Measurements from ENCODE around the gene CTPS1. TPM values are rescaled to one million over a fixed set of nuclear protein-coding genes. Genes with fewer than 3 reads are reported as not detected.
A peak's percentile ranks its signal among the peaks of the same experiment; 100 is the strongest.

CTPS1 gene
- total RNA-seq, 1 experiment from 2014 or later: 62.2 TPM

DNA sequence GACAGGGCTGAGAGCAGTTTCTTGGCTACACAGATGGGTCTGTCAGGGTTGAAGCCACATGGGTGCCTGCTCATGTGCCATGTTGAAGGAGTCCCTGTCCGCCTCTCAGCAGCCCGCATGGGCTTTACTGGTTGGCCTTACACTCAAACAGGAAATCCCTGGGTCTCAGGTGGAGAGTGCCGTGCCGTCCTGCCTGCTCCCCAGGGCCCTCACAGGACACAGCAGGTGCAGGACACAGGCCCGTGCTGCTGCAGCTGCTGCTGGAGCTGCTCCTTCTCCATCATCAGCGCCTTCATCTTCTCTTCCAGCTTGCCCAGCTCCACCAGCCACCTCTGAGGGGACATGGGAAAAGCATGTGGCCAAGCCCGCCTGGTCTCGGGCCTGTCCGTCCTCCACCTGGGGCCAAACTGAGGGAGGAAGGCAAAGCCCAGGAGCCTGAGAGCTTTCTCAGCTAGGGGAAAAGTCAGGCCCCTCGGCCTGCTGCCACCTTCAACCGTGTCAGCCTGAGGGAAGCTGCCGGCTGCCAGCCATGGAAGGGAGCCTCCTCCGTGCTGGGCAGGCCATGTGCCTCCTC lies 36.5 kb downstream of the CTPS1 start:
- peaks cover 91% of the 10 kb centered on the region for H3K36me3 ChIP-seq
- DNase-seq (ENCODE audit: low read depth in 1 of 2, low spot score in 2 of 2): no peak

DNA sequence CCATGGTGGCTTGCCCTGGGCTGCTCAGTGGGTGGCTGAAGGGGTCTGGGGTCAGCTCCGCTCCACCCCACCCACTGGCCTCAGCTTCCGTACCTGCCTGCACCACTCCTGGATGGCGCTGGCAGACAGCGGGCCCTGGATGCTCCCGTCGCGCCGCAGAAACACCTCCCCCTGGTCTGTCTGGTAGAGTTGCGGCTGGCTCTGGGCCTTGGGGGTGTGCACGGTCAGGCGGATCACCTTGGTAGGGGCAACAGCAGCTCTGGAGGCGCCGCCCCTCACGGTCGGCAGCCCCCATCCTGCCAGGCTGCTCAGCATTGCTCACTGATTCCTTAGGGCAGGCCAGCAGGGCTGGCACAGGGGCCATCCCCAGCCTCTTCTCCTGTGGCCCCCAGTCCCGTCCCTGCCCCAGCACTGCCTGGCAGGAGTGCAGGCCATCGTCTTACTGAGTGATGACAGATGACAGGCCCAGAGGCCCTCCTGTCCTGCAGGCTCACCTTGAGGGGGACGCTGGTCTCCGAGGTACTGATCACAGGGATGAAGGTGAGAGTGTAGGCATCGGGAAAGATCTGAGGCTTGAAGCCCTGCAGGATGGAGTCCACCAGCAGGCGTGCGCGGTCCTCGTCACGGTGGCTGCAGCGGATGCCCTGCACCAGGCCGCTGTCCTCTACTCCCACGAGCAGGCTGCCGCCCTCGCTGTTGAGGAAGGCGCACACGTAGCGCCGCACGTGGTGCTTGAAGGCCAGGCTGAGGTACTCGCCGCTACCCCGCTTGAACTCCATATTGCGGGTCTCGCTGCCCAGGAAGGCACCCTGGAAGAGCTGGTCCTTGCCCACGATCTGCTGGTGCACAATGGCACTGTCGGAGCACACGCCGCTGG lies 37.9 kb downstream of the CTPS1 start:
- Histone ChIP-seq H3K9me3 (replicated peaks) (no peaks in the 10 kb centered on the region), H3K4me3 (no peak overlapping the region), H3K27ac (no peak overlapping the region), H3K27me3 (replicated peaks) (no peaks in the 10 kb centered on the region), H3K36me3 (peaks cover 79% of the 10 kb centered on the region), H3K4me1 (replicated peaks) (peaks cover 6% of the 10 kb centered on the region; the same call in 1 of the 2 replicates)
- no peak for DNase-seq (ENCODE audit: low read depth in 1 of 2, low spot score in 2 of 2)

More for the DNA sequence above, 36.5 kb downstream of the CTPS1 start:
- Histone ChIP-seq H3K4me1 (replicated peaks) (no peaks in the 10 kb centered on the region), H3K4me3 (no peak overlapping the region), H3K27ac (no peak overlapping the region), H3K9me3 (replicated peaks) (no peaks in the 10 kb centered on the region), H3K27me3 (replicated peaks) (no peaks in the 10 kb centered on the region)

DNA sequence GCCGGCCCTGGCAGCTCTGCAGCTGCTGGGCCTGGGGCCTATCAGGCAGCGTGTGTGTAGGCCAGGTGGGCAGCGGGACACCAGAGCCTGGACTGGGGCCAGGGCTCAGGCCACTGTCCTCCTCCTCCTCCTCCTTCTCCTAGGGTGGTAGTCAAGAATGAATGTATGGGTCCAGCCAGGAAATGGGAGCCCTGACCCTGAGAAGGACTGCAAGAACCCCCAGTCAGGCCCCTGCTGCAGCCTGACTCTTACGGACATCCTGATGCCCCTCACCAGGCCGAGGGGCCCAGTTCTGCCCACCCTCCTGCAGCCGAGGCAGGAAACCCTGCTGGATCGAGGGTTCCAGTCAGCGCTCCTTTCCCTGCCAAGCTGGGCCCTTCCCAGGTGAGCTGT lies 38.5 kb downstream of the CTPS1 start:
- peaks cover 6% of the 10 kb centered on the region; the same call in 1 of the 2 replicates for H3K4me1 ChIP-seq (replicated peaks)

DNA sequence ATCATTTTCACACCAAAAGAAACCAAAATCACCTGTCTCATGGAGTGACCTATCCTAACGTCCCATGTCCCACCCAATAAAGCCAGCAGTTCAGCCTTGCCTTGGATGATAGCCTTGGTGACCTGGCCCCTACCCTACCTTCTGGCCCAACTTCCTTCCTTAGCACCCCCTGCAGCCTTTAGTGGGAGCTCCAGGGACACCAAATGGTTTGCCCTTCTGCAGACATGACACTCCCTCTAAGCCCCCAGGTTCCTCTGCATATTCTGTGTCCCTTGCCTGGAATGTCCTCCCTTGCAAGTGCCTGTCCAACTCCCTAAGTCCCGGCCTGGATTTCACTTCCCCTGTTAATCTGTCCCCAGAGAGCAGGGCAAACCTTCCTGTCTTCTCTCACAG lies 39.9 kb downstream of the CTPS1 start:
- Histone ChIP-seq H3K36me3 (peaks cover 67% of the 10 kb centered on the region), H3K4me1 (replicated peaks) (peaks cover 6% of the 10 kb centered on the region; the same call in 1 of the 2 replicates), H3K4me3 (no peak overlapping the region), H3K9me3 (replicated peaks) (no peaks in the 10 kb centered on the region), H3K27me3 (replicated peaks) (no peaks in the 10 kb centered on the region), H3K27ac (no peak overlapping the region)
- no peak for DNase-seq (ENCODE audit: low read depth in 1 of 2, low spot score in 2 of 2)

More for the DNA sequence above, 38.5 kb downstream of the CTPS1 start:
- Histone ChIP-seq H3K36me3 (peaks cover 78% of the 10 kb centered on the region), H3K27ac (no peak overlapping the region), H3K4me3 (no peak overlapping the region), H3K27me3 (replicated peaks) (no peaks in the 10 kb centered on the region), H3K9me3 (replicated peaks) (no peaks in the 10 kb centered on the region)
- DNase-seq (ENCODE audit: low read depth in 1 of 2, low spot score in 2 of 2): no peak

DNA sequence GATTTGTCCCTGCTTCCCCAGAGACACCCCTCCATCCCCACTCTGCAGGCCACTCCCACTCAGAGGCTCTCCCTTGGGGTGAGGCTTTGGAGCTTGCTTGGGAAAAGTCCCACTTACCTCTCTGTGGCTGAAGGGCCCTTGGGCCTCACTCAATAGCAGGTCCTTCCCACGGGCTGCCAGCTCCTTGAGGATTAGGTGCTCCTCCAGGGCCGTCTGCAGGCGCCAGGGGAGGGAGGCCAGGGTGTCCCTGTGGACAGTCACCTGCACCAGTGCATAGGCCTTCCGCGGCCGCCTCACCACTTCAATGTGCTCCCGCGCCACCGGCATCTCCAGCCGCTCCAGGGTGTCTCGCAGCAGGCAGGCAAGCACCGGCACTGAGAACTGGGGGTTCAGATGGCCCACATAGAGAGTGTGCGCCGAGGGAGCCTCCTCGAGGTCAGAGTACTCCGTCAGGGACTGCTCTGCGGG lies 40.6 kb downstream of the CTPS1 start:
- H3K9me3 ChIP-seq (replicated peaks): no peaks in the 10 kb centered on the region
- no peak overlapping the region for H3K27ac ChIP-seq
- H3K4me1 ChIP-seq (replicated peaks): peaks cover 6% of the 10 kb centered on the region; the same call in 1 of the 2 replicates
- peaks cover 66% of the 10 kb centered on the region for H3K36me3 ChIP-seq
- DNase-seq (ENCODE audit: low read depth in 1 of 2, low spot score in 2 of 2): no peak
- H3K4me3 ChIP-seq: no peak overlapping the region
- H3K27me3 ChIP-seq (replicated peaks): no peaks in the 10 kb centered on the region

DNA sequence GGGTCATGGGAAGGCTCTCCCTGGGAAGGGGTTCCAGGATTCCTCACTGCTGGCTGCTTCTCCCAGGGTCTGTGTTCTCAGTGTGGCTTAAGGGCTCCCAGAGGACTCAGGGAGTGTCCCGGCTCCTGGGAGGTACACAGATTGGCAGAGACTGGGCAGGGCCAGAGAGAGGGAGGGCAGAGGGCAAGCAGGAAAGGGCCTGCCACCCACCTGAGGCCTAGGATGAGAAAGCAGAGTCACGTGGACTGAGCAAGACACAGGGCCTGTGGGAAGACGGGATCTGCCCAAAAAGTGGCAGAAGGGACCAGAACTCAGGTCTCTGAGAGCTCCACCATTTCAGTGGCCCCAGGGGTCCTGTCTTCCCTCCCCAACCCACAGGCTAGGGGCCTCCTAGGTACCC lies 41.2 kb downstream of the CTPS1 start:
- H3K4me1 ChIP-seq (replicated peaks): peaks cover 6% of the 10 kb centered on the region; the same call in 1 of the 2 replicates
- H3K36me3 ChIP-seq: peaks cover 64% of the 10 kb centered on the region
- no peaks in the 10 kb centered on the region for H3K9me3 ChIP-seq (replicated peaks)
- no peaks in the 10 kb centered on the region for H3K27me3 ChIP-seq (replicated peaks)
- DNase-seq (ENCODE audit: low read depth in 1 of 2, low spot score in 2 of 2): no peak
- no peak overlapping the region for H3K4me3 ChIP-seq
- no peak overlapping the region for H3K27ac ChIP-seq

DNA sequence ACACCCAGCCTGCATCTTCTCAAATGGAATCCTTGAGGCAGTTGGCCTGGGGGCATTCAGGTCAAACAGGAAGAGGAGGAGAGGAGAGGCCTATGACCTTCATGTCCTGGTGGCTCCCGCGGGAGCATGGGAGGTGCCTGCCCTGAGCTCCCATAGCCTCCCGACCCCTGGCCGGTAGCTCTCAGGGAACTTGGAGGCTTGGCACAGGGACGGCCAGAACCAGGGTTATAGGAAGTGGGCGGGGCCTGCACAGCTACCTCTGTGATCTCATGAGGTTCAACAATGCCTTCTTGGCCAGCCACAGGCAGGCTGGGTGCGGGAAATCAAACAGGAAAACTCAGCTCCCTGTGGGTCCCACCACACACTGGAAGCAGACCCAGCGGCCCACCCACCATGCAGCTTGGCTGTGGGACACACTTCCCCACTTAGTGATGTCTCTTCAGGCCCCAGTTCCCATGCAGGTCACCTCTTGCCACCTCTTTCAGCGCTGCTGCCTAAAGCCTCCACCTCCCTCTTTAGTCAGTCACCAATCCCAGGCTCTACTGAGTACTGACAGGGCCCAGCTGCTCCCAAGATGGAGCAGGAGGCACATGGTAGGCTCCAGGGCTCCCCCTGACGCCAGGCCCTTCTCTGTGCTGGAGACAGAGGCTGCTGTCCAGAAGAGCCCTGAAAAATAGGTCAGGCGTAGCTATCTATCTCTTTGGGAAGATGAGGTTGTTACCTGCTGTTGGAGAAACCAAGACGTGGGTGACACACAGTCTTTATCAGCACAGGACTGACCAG lies 42.2 kb downstream of the CTPS1 start, which contains the start of gene SLFNL1:
TSS of gene SLFNL1 (minus strand) at position 200 of the 783 bp plus-strand sequence. CDS start 1,065 bp downstream, outside the sequence.
- Histone ChIP-seq H3K4me1 (replicated peaks) (peaks cover 6% of the 10 kb centered on the region; the same call in 1 of the 2 replicates), H3K4me3 (no peak within 1 kb of the TSS), H3K27ac (no peak within 1 kb of the TSS), H3K27me3 (replicated peaks) (no peaks in the 10 kb centered on the region), H3K36me3 (peaks cover 59% of the 10 kb centered on the region), H3K9me3 (replicated peaks) (no peaks in the 10 kb centered on the region)
- DNase-seq (ENCODE audit: low read depth in 1 of 2, low spot score in 2 of 2): peak in 1 of 2 experiments; percentile 37

DNA sequence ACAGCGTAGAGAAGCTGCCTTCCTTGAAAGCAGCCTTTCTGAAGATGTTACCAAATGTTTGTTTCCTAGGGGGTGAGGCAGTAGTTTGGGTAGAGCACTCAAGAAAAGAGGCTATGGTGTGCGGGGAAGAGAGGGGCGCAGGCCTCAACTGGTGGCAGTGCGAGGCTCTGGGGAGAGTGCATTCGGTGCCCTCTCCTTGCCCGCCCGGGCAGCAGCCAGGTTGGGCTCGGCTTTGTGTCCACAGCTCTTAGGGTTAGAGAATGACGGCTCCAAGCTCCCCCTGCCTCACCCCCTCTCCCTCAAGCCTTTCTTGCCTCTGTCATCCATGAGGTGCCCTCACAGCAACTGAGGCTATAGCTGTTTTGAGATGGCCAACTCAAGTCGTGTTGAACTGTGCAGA lies 42.9 kb downstream of the CTPS1 start:
- Histone ChIP-seq H3K27me3 (replicated peaks) (no peaks in the 10 kb centered on the region), H3K27ac (no peak overlapping the region), H3K4me1 (replicated peaks) (peaks cover 6% of the 10 kb centered on the region; the same call in 1 of the 2 replicates), H3K36me3 (peaks cover 58% of the 10 kb centered on the region), H3K4me3 (no peak overlapping the region), H3K9me3 (replicated peaks) (no peaks in the 10 kb centered on the region)
- DNase-seq (ENCODE audit: low read depth in 1 of 2, low spot score in 2 of 2): no peak

DNA sequence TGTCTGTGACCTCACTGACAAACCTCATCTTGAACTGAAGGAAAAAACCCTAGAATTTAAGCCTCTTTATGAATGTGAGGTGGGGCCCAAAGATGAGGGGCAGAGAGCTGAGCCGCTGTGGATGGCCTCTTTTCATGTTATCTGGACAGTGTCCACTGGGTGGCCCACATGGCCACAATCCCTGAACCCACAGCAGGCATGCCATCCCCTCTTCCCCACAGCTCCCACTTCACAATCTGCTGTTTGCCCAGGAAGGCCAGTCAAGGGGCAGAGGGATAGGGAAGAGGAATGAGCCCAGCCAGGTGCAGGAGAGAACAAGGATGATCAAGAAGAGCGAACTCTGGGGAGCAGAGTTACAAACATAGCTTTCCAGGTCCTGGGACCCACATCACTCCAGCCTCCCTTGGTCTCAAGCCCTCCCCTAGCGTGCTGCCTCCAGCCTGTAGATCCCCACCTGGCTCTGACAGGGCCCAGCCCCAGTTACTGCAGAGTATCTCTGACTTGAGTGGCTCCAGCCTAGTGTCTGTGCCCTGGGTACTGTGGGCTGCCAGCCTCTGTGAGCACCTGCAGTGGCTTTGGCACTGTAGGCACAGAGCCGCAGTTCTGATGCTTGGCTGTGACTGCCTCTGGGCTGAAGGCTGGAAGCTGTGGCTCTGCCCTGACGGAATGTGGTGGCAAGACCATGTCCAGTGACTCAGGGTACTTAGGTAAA lies 43.9 kb downstream of the CTPS1 start:
- Histone ChIP-seq H3K4me3 (no peak overlapping the region), H3K4me1 (replicated peaks) (peaks cover 6% of the 10 kb centered on the region; the same call in 1 of the 2 replicates), H3K9me3 (replicated peaks) (no peaks in the 10 kb centered on the region), H3K27me3 (replicated peaks) (no peaks in the 10 kb centered on the region), H3K27ac (no peak overlapping the region), H3K36me3 (peaks cover 58% of the 10 kb centered on the region)
- no peak for DNase-seq (ENCODE audit: low read depth in 1 of 2, low spot score in 2 of 2)

DNA sequence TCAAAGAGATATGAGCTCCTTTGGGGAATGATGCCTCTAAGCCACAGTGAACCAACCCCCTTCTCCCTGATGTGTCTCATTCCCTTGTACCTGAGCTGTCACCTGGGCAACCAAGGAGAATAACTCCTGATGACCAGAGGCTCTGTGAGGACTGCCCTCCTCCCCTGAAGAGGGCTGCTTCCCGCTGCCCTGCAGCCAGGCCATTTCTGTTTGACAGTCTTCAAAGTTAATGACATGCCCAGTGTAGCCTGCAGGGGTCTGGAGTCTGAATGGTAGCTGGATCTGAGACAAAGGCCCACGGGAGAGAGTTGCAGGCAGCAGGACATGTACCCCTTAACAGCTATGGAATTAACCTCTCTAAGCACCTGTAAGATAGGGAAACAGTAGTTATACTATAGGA lies 45.5 kb downstream of the CTPS1 start:
- no peak overlapping the region for H3K27ac ChIP-seq
- peaks cover 58% of the 10 kb centered on the region for H3K36me3 ChIP-seq
- H3K4me3 ChIP-seq: no peak overlapping the region
- no peaks in the 10 kb centered on the region for H3K9me3 ChIP-seq (replicated peaks)
- no peak for DNase-seq (ENCODE audit: low read depth in 1 of 2, low spot score in 2 of 2)
- H3K4me1 ChIP-seq (replicated peaks): peaks cover 6% of the 10 kb centered on the region; the same call in 1 of the 2 replicates
- no peaks in the 10 kb centered on the region for H3K27me3 ChIP-seq (replicated peaks)

DNA sequence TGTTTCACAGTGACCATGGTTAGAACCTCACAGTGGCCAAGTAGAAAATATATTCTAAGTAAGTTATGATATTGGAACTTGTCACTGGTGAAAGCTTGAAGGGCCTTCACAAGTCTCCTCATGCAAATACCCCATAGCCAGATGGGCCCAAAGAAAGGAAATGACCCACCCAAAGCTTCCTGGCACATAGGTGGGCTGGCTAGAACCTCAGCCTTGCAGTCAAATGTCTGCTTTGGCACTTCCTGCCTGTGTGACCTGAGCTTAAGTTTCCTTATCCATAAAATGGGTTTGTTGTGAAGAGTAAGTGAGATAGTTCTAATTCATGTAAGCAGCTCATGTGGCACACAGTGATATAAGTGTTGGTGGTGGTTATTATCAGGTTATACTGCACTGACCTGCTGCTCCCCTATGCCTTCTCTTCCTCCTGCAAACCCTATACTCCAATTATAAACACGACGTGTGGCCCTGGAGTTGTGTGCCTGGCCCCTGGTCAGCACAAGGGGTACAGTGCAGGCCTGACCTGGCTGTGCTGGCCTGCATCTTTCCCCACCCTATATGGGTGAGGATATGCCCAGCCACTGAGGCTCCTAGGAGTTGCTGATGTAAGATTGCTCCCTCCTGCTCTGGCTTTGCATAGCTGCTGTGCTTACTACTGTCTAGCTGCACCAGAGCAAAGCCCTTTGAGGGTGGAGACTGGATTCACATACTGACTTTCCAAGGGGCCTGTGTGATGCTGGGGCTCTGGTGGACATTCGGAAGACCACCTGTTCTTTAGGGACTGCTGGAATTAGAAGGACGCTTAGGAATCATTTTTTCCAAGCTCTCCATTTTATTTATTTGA lies 46.7 kb downstream of the CTPS1 start:
- H3K27ac ChIP-seq: no peak overlapping the region
- peaks cover 6% of the 10 kb centered on the region; the same call in 1 of the 2 replicates for H3K4me1 ChIP-seq (replicated peaks)
- no peak for DNase-seq (ENCODE audit: low read depth in 1 of 2, low spot score in 2 of 2)
- no peak overlapping the region for H3K4me3 ChIP-seq
- peaks cover 62% of the 10 kb centered on the region for H3K36me3 ChIP-seq
- no peaks in the 10 kb centered on the region for H3K27me3 ChIP-seq (replicated peaks)
- no peaks in the 10 kb centered on the region for H3K9me3 ChIP-seq (replicated peaks)

DNA sequence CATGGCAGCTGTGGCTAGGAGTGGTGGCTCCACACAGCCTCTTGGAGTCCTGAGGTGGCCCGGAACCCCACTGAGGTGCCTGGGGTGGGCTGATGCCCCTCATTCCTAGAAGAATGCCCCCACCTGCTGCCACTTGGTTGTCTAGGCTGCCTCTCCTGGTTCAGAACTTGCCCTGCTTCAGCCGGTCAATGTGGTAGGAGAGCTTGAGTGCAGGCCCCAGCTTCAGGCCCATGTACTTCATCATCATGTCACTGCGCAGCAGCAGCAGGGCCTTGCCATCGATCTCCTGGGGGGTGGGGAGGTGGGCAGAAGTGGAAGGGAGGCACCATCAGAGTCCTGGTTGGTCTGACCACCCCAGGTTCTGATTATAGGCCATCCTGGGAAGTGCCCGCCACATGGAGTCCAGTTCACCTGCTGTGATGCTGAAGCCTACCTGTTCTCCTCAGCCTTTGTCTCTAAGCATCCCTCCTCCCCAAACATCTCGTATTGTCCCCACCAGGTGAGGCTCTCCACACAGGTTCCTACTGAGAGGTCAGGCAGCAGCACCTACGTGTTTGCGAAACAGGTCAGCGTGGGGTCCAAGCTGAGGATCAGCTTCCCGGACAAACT lies 48.6 kb downstream of the CTPS1 start:
- no peak overlapping the region for H3K4me3 ChIP-seq
- H3K27ac ChIP-seq: no peak overlapping the region
- peaks cover 73% of the 10 kb centered on the region for H3K36me3 ChIP-seq
- DNase-seq (ENCODE audit: low read depth in 1 of 2, low spot score in 2 of 2): no peak
- H3K27me3 ChIP-seq (replicated peaks): no peaks in the 10 kb centered on the region
- H3K4me1 ChIP-seq (replicated peaks): no peaks in the 10 kb centered on the region
- H3K9me3 ChIP-seq (replicated peaks): no peaks in the 10 kb centered on the region
